Osteocyte (in vitro differentiated cells): ENCODE measurements around the gene SPEG. TPM values are rescaled to one million over a fixed set of nuclear protein-coding genes. Genes with fewer than 3 reads are reported as not detected.

ENCODE experiments used
- DNase-seq: peaks from one replicate; pipeline ENCODE4 v3.0.0; 2021; ENCODE audit warnings: mixed read lengths; ENCODE audit not compliant: unreplicated experiment; ENCODE audit errors: extremely low spot score
- H3K27ac Mint-ChIP-seq: one replicate; pipeline ENCODE4 v1.8.0; 2021; ENCODE audit warnings: mild to moderate bottlenecking, mixed read lengths; ENCODE audit not compliant: unreplicated experiment
- H3K27me3 Mint-ChIP-seq: one replicate; pipeline ENCODE4 v1.8.0; 2021; ENCODE audit warnings: mixed read lengths; ENCODE audit not compliant: unreplicated experiment
- H3K36me3 Mint-ChIP-seq: one replicate; pipeline ENCODE4 v1.8.0; 2021; ENCODE audit warnings: mixed read lengths; ENCODE audit not compliant: unreplicated experiment
- H3K4me1 Mint-ChIP-seq: one replicate; pipeline ENCODE4 v1.8.0; 2021; ENCODE audit warnings: mixed read lengths; ENCODE audit not compliant: unreplicated experiment
- H3K4me3 Mint-ChIP-seq: one replicate; pipeline ENCODE4 v1.8.0; 2021; ENCODE audit warnings: mild to moderate bottlenecking, moderate library complexity, mixed read lengths; ENCODE audit not compliant: unreplicated experiment
- H3K9me3 Mint-ChIP-seq: one replicate; pipeline ENCODE4 v1.8.0; 2021; ENCODE audit warnings: mixed read lengths; ENCODE audit not compliant: unreplicated experiment
- total RNA-seq: library from RNA; stranded (reverse); gene quantifications from 2 replicates; pipeline ENCODE4 v1.2.1, GENCODE V29; 2021
- TF ChIP-seq, protein P1 (sequence below): fragments of 200-600 bp; sonication (generic); IDR thresholded peaks from 2 replicates; pipeline ENCODE4 v1.5.0; 2021; ENCODE audit warnings: antibody characterized with exemption, mild to moderate bottlenecking, moderate library complexity

Gene SPEG
- total RNA-seq, 1 donor from 2014 or later = 30.3 TPM

DNA sequence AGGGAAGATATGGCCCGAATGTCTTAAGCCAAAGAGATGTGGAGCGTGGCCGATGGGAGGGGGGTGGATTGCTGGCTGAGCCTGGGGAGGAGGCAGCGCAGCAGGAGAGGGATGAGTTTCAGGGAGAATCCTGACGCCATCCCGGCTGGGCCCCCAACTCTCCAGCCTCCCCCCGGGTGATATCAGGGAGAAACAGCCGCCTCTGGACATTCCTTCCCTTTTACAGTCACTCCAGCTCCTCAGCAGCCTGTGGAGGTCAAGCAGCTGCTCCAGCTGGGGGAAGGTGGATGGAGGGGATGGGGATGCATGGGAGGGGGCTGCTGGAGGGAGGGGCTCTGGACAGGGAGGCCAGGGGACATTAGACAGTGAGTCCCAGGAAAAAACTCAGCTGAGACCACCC lies 26.0 kb upstream of the SPEG start:
- TF ChIP-seq, protein P1, sequence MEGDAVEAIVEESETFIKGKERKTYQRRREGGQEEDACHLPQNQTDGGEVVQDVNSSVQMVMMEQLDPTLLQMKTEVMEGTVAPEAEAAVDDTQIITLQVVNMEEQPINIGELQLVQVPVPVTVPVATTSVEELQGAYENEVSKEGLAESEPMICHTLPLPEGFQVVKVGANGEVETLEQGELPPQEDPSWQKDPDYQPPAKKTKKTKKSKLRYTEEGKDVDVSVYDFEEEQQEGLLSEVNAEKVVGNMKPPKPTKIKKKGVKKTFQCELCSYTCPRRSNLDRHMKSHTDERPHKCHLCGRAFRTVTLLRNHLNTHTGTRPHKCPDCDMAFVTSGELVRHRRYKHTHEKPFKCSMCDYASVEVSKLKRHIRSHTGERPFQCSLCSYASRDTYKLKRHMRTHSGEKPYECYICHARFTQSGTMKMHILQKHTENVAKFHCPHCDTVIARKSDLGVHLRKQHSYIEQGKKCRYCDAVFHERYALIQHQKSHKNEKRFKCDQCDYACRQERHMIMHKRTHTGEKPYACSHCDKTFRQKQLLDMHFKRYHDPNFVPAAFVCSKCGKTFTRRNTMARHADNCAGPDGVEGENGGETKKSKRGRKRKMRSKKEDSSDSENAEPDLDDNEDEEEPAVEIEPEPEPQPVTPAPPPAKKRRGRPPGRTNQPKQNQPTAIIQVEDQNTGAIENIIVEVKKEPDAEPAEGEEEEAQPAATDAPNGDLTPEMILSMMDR = no peak
- Mint-ChIP-seq H3K4me3 (no peak overlapping the region), H3K36me3 (no peaks in the 10 kb centered on the region), H3K4me1 (peaks cover 7% of the 10 kb centered on the region), H3K27me3 (peaks cover 8% of the 10 kb centered on the region), H3K27ac (no peak overlapping the region), H3K9me3 (peaks cover 4% of the 10 kb centered on the region)
- DNase-seq = no peak

DNA sequence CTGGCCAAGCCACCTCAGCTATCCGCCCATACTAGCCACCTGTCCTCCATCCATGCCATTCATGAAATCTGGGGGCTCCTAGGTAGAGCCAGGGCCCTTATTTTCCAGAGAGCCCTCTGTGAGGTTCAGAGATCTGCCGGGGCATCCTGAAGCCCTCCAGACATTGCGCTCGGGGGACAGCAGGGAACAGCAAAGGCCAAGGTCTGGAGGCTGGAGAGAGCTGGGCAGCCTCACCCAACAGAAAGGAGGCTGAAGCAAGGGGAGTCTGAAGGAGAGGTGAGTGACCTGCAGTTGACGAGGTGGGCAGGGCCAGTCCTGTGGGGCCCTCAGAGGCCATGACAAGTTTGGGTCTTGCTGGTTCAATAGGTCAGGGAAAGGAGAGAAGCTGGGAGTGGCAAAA lies 25.0 kb upstream of the SPEG start:
- Mint-ChIP-seq H3K9me3 (peaks cover 4% of the 10 kb centered on the region), H3K27me3 (peaks cover 12% of the 10 kb centered on the region), H3K4me1 (peaks cover 7% of the 10 kb centered on the region), H3K36me3 (no peaks in the 10 kb centered on the region), H3K4me3 (no peak overlapping the region), H3K27ac (no peak overlapping the region)
- TF ChIP-seq, protein P1 = no peak
- DNase-seq = no peak

DNA sequence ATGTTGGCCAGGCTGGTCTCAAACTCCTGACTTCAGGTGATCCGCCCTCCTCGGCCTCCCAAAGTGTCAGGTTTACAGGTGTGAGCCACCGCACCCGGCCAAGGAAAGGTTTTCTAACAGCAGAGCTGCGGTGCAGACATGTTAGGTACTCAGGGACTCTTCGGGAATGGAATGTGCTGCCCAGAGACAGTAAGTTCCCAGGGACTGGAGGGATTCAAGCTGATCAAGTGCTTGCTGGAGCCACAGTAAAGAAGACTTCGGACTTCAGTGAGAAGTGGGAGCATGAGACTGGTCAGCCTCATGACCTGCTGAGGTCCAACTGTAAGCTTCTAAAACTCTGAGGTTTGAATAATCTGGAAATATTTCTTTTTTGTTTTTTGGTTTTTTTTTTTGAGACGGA lies 24.3 kb upstream of the SPEG start:
- no peaks in the 10 kb centered on the region for H3K36me3 Mint-ChIP-seq
- H3K27me3 Mint-ChIP-seq = peaks cover 12% of the 10 kb centered on the region
- TF ChIP-seq, protein P1 = no peak
- H3K4me1 Mint-ChIP-seq = peaks cover 5% of the 10 kb centered on the region
- H3K4me3 Mint-ChIP-seq = no peak overlapping the region
- peaks cover 4% of the 10 kb centered on the region for H3K9me3 Mint-ChIP-seq
- no peak overlapping the region for H3K27ac Mint-ChIP-seq
- no peak for DNase-seq

DNA sequence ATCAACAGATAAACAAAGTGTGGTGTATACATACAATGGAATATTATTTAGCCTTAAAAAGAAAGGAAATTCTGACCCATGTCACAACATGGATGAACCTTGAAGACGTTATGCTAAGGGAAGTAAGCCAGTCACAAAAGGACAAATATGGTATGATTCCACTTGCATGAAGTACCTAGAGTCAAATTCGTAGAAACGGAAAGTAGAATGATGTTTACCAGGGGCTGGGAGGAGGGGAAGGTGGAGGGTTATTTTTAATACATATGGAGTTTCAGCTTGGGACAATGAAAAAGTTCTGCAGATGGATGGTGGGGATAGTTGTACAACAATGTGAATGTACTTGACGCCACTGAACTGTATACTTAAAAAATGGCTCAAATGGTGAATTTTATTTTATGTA lies 19.8 kb upstream of the SPEG start:
- Mint-ChIP-seq H3K4me3 (no peak overlapping the region), H3K27ac (no peak overlapping the region), H3K27me3 (peaks cover 14% of the 10 kb centered on the region), H3K36me3 (no peaks in the 10 kb centered on the region), H3K4me1 (peaks cover 3% of the 10 kb centered on the region), H3K9me3 (peaks cover 4% of the 10 kb centered on the region)
- TF ChIP-seq, protein P1 = no peak
- no peak for DNase-seq

DNA sequence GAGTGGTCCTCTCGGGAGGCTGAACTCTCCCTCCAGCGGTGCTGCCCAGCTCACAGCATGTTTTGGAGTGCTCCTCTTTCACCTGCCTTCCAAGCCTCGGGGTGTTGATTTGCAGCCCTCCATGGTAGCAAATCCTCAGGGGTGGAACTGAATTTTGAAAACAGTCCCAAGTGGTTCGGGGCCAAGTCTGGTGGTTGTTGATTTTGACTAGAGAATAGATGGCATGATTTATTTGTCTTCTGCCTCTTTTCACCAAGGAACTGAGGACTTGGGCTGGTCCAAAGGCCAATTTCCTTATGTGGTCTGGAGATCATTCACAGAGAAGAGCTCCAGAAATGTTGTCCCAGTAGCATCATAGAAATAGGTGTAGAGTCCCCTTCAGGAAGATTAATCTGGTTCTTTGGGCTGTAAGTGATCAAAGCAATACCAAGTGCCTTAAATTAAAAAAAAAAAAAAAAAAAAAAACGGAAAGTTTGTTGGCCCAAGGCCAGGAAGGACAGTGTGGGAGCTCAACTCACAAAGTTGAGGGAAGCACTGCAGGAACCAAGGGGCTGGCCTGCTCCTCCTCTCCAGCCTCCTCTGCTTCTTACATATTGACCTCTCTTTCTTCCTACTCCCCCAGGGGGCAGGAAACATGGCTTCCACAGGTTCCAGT lies 18.9 kb upstream of the SPEG start:
- peaks cover 5% of the 10 kb centered on the region for H3K4me1 Mint-ChIP-seq
- H3K4me3 Mint-ChIP-seq = no peak overlapping the region
- DNase-seq = no peak
- H3K27me3 Mint-ChIP-seq = peaks cover 14% of the 10 kb centered on the region
- H3K9me3 Mint-ChIP-seq = peaks cover 4% of the 10 kb centered on the region
- TF ChIP-seq, protein P1 = no peak
- H3K27ac Mint-ChIP-seq = no peak overlapping the region
- no peaks in the 10 kb centered on the region for H3K36me3 Mint-ChIP-seq
